NCI-H2029 (cell line): Measurements from ENCODE around the gene OBSCN.
"Not testable (repeated sequence)": the region's sequence is repeated elsewhere in the genome, so short reads cannot be mapped to it uniquely, and the experiment has no call there.

Experiments used
- DNase-seq: peaks from one replicate; lab custom pipeline; 2025; lab: John Stamatoyannopoulos, UW

OBSCN gene

GRCh38 chr1:228259951-228260350, 52.1 kb downstream of the OBSCN start:
- DNase-seq, result no peak

GRCh38 chr1:228261706-228262105, 53.9 kb downstream of the OBSCN start:
- no peak for DNase-seq

GRCh38 chr1:228262475-228262874, 54.6 kb downstream of the OBSCN start:
- no peak for DNase-seq

GRCh38 chr1:228263636-228264035, 55.8 kb downstream of the OBSCN start:
- no peak for DNase-seq

- DNase-seq, result no peak
These were observed 56.4 kb downstream of the OBSCN start for GRCh38 chr1:228264090-228264829.

GRCh38 chr1:228265167-228265566, 57.3 kb downstream of the OBSCN start:
- DNase-seq, result no peak

GRCh38 chr1:228267962-228268880, 60.4 kb downstream of the OBSCN start:
- DNase-seq, result no peak

- DNase-seq, result no peak
These were observed 61.0 kb downstream of the OBSCN start for GRCh38 chr1:228268881-228269265.

GRCh38 chr1:228269431-228269830, 61.6 kb downstream of the OBSCN start:
- not testable (repeated sequence) for DNase-seq

- no peak for DNase-seq
These were observed 62.2 kb downstream of the OBSCN start for GRCh38 chr1:228270032-228270431.

GRCh38 chr1:228271701-228272251, 63.9 kb downstream of the OBSCN start:
- no peak for DNase-seq

GRCh38 chr1:228272331-228272791, 64.5 kb downstream of the OBSCN start:
- no peak for DNase-seq

- no peak for DNase-seq
These were observed 65.2 kb downstream of the OBSCN start for GRCh38 chr1:228272831-228273571.

- DNase-seq, result no peak
These were observed 66.0 kb downstream of the OBSCN start for GRCh38 chr1:228273720-228274451.

- no peak for DNase-seq
These were observed 66.8 kb downstream of the OBSCN start for GRCh38 chr1:228274452-228275178.

GRCh38 chr1:228275179-228275429, 67.3 kb downstream of the OBSCN start:
- no peak for DNase-seq

- peak; percentile 8 for DNase-seq
These were observed 67.8 kb downstream of the OBSCN start for GRCh38 chr1:228275430-228276173.

GRCh38 chr1:228276174-228276831, 68.5 kb downstream of the OBSCN start:
- DNase-seq, result no peak

- DNase-seq, result no peak
These were observed 69.2 kb downstream of the OBSCN start for GRCh38 chr1:228276901-228277490.
